ENCODE data around the gene ROBO2. TPM values are rescaled to one million over a fixed set of nuclear protein-coding genes. Genes with fewer than 3 reads are reported as not detected.
A peak's percentile ranks its signal among the peaks of the same experiment; 100 is the strongest.

Gene ROBO2
- total RNA-seq, 4 donors from 2014 or later = 0.30 to 4.3 (median 2.0) TPM

DNA sequence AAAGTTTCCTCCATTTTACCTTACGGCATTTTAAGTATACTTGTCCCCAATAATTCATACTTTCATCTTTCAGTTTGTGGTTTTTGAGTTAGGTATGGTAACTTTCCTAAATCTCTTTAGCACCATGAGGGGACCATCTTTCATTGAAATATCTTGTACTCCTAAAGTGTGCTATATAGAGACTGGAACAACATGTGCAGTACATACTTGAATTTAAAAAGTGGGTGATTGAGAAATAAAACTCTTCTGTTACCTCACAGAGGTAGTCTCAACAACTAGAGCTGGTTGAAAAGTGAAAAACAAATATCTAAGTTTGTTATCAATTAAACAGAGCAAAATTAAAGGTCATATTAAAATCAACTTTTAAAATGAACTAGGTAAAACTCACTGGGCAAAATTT is 423.1 kb downstream of the ROBO2 start:
- intact Hi-C loops (cut with DNase I; ENCODE audit: low total_unique reads) = no loop called here
- DNase-seq (ENCODE audit: low spot score in 2 of 2) = no peak
- no peak overlapping the region for H3K4me3 ChIP-seq (ENCODE audit: low read depth, poor library complexity, severe bottlenecking)
- TF ChIP-seq CTCF (IDR thresholded peaks at IDR 0.05) (no peak), POLR2A (IDR thresholded peaks at IDR 0.05) (no peak)
- 0 to 5% methylated on average over 1 of the region's 1 CpG for WGBS, 2 donors

DNA sequence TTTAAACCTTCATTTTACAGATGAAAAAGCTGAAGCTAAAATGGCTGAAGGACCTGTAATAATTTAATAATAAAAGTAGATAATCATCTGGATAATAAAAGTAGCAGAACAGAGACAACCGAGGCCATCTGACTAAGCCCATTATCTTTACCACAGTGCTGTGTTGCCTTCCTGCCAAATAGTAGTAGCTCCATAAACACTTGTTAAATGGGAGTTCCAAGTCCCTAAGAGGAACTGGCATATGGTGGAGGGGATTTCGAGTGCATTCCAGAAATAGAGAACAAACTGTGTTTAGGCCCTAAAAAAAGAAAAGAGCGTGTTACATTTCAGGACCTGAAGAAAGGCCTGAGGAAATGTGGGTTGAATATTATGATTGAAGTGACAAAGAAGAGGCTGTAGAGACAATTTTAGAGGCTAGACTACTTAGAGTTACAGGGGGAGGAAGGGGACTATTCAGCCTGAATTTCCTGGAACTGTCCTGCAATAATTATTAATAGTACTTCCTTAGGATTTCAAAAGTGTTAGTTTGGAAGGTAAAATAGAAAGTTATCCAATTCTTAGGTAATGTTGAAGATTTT is 424.3 kb downstream of the ROBO2 start:
- no peak for DNase-seq (ENCODE audit: low spot score in 2 of 2)
- 26 to 27% methylated on average over 3 of the region's 3 CpGs for WGBS, 2 donors
- no peak overlapping the region for H3K4me3 ChIP-seq (ENCODE audit: low read depth, poor library complexity, severe bottlenecking)
- TF ChIP-seq POLR2A (IDR thresholded peaks at IDR 0.05) = no peak
- TF ChIP-seq CTCF (IDR thresholded peaks at IDR 0.05) = no peak
- intact Hi-C loops (cut with DNase I; ENCODE audit: low total_unique reads) = no loop called here

DNA sequence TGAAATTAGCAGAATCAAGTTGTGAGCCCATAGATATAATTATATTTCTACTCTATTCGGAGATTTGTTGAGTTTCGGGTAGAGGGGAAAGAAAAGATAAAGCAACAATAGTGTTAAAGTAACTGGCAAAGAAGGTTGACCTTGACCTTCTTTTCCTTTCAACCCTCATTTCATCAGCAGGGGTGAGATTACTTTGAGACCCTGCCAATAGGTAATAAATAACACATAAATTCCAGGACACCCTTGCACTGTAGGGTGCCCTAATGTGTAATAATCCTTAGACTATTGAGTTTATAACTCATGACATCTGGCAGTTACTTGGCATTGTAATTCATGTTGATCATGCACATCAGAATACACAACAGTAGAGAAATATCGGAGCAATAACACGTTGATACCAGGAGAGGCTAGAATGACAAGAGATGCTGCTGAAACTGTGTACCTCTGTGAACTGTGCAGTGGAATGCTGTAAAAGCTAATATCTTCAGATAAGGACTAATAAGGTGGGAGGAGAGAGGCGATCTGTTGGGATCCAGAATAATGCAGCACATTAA is 426.7 kb downstream of the ROBO2 start:
- TF ChIP-seq POLR2A (IDR thresholded peaks at IDR 0.05) (no peak), CTCF (IDR thresholded peaks at IDR 0.05) (no peak)
- no peak for DNase-seq (ENCODE audit: low spot score in 2 of 2)
- intact Hi-C loops (cut with DNase I; ENCODE audit: low total_unique reads) = no loop called here
- WGBS, 2 donors = 90 to 91% methylated on average over 5 of the region's 5 CpGs
- H3K4me3 ChIP-seq (ENCODE audit: low read depth, poor library complexity, severe bottlenecking) = no peak overlapping the region

GRCh38 chr3:77467702-77468625 is 428.1 kb downstream of the ROBO2 start:
- DNase-seq (ENCODE audit: low spot score in 2 of 2) = peak in 1 of 2 donors; percentile 29
- no peak overlapping the region for H3K4me3 ChIP-seq (ENCODE audit: low read depth, poor library complexity, severe bottlenecking)
- TF ChIP-seq CTCF (IDR thresholded peaks at IDR 0.05) = no peak
- intact Hi-C loops (cut with DNase I; ENCODE audit: low total_unique reads) = no loop called here
- 40 to 41% methylated on average over 8 of the region's 8 CpGs for WGBS, 2 donors

- TF ChIP-seq POLR2A (IDR thresholded peaks at IDR 0.05) (no peak), CTCF (IDR thresholded peaks at IDR 0.05) (no peak)
- WGBS, 2 donors = 46 to 58% methylated on average over 3 of the region's 3 CpGs
- DNase-seq (ENCODE audit: low spot score in 2 of 2) = no peak
- H3K4me3 ChIP-seq (ENCODE audit: low read depth, poor library complexity, severe bottlenecking) = no peak overlapping the region
- intact Hi-C loops (cut with DNase I; ENCODE audit: low total_unique reads) = no loop called here
Measured at GRCh38 chr3:77468626-77469020, 428.7 kb downstream of the ROBO2 start.

Data from lower leg skin (tissue), 4 donors.